HG03039 (cell line): ENCODE results near the gene SHC4.
A peak's percentile ranks its signal among the peaks of the same experiment; 100 is the strongest.
"Not testable (repeated sequence)": the region's sequence is repeated elsewhere in the genome, so short reads cannot be mapped to it uniquely, and the experiment has no call there.

ENCODE experiments used
- ATAC-seq: cut with Tn5 transposase; IDR thresholded peaks from one replicate; pipeline ENCODE4 v1.9.1; 2021; ENCODE audit warnings: mild to moderate bottlenecking, moderate library complexity; ENCODE audit not compliant: unreplicated experiment

SHC4 gene

GRCh38 chr15:48856942-48857341, 106.8 kb downstream of the SHC4 start:
- no peak for ATAC-seq

GRCh38 chr15:48855501-48856440, 107.9 kb downstream of the SHC4 start:
- ATAC-seq = no peak

- ATAC-seq = not testable (repeated sequence)
Observed at GRCh38 chr15:48854434-48854833, 109.3 kb downstream of the SHC4 start.

DNA sequence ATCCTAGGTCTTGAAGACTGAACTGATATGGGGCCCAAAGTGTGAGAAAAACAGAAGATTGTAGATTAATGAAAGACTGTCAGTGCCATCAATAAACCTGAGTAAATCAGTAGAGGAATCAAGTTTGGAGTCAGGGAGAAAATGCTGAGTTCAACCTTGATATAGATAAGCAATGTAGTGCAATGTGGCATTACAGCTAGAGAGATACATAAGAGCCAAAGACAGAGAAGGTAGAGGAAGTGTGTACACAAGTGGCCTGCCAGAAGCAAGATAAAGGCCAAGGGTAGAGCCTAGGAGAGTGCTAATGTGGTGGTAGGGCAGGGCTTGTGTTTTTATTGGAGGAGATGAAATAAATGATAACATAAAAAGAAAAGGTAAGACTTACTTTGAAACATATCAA, 111.8 kb downstream of the SHC4 start:
- no peak for ATAC-seq

- ATAC-seq = no peak
Observed at GRCh38 chr15:48850648-48851047, 113.1 kb downstream of the SHC4 start.

GRCh38 chr15:48845123-48845522, 118.6 kb downstream of the SHC4 start:
- no peak for ATAC-seq

GRCh38 chr15:48842501-48842900, 121.2 kb downstream of the SHC4 start:
- ATAC-seq = no peak

DNA sequence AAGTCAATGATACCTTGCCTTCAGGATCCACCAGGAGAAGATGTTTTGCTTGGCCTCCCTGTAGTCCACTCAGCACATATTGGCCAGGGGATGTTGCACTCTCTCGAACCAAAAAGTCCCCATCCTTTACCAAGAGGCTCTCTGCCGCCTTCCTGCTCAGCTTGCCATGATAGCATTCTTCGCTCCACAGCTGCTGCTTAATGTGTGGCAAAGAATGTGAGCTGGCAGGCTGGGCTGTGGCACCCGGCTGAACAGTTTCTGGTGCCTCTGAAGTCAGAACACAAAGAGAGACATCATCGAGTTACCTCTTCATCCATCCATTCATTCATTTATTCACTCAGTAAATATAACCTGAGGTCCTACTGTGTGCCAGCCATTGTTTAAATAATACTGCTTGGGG, 129.0 kb downstream of the SHC4 start:
- no peak for ATAC-seq

GRCh38 chr15:48833526-48834239, 130.0 kb downstream of the SHC4 start:
- no peak for ATAC-seq

DNA sequence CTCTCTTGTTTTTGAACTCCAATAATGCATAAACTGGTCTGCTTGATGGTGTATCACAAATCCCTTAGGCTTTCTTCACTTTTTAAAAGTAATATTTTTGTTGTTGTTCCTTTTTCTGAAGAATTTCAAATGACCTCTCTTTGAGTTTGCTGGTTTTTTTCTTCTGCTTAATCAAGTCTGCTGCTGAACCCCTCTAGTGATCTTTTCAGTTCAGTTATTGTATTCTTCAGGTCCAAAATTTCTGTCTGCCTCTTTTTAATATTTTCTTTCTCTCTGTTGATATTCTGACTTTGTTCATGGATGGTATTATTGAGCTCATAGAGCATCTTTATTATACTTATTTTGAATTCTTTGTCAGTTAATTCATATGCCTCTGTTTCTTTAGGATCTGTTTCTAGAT, 131.1 kb downstream of the SHC4 start:
- ATAC-seq = no peak

DNA sequence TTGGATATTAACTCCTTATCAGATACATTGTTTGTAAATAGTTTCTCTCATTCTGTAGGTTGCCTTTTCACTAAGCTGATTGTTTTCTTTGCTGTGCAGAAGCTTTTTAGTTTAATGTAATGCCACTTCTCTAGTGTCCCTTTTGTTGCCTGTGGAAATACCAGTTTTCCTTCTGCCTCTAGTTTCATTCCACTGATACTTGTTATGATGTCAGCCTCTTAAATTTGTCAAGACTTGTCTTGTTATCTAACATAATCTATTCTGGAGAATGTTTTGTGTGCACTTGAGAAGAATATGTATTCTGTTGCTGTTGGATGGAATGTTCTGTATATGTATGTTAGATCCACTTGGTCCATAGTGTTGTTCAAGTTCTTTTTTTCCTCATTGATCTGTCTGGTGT, 134.8 kb downstream of the SHC4 start:
- ATAC-seq = no peak

- ATAC-seq = no peak
Observed at GRCh38 chr15:48828471-48828870, 135.2 kb downstream of the SHC4 start.

- ATAC-seq = no peak
Observed at GRCh38 chr15:48825075-48825474, 138.6 kb downstream of the SHC4 start.

GRCh38 chr15:48823706-48824105, 140.0 kb downstream of the SHC4 start:
- ATAC-seq = no peak

GRCh38 chr15:48823237-48823636, 140.5 kb downstream of the SHC4 start:
- no peak for ATAC-seq

- ATAC-seq = no peak
Observed at GRCh38 chr15:48814286-48814685, 149.4 kb downstream of the SHC4 start.

GRCh38 chr15:48811325-48811958, 152.3 kb downstream of the SHC4 start:
- no peak for ATAC-seq

- ATAC-seq = peak; percentile 97
Observed at GRCh38 chr15:48810414-48811324, 153.1 kb downstream of the SHC4 start, which contains the start of gene CEP152. Gene CEP152 (minus strand): TSS chr15:48811069. CDS start chr15:48805649, 5,420 bp downstream.

DNA sequence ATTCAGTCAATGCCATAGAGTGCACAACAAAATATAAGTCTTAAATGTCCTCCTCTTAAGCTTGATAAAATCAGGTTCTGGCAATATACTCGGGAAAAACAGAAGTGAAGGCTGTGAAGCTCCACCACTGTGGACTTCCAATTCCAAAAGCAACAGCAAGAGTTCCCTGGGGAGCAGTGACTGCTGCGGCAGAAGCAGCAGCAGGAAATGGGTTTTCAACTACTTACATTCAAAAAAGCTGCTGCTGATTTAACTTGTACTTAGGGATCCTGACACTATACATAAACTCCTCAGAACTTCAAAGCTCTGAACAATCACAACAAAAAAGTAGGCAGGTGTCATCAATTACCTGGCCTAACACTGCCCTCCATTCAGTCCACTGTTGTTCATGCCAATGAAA, 157.6 kb downstream of the SHC4 start:
- no peak for ATAC-seq

GRCh38 chr15:48805591-48805990, 158.1 kb downstream of the SHC4 start:
- ATAC-seq = no peak
